Endothelial cell of umbilical vein (primary cell): ENCODE results near the gene STK40. TPM values are rescaled to one million over a fixed set of nuclear protein-coding genes. Genes with fewer than 3 reads are reported as not detected.

Experiments used
- BruUV-seq: library from RNA; stranded (reverse); fragments of 400-500 nt; replicated peaks from 2 replicates; lab custom pipeline; 2021; lab: Mats Ljungman, UMichigan
- CTCF ChIA-PET: fragments of 300-600, 350-600 bp; sonication (Branson Sonifier 250); formaldehyde crosslinking; loops from one replicate; lab custom pipeline; 2021; ENCODE audit warnings: antibody characterized with exemption, inconsistent platforms; lab: Charles Lee
- POLR2A ChIA-PET: fragments of 300-600, 350-600 bp; sonication (Branson Sonifier 250); formaldehyde crosslinking; loops from one replicate; lab custom pipeline; 2021; ENCODE audit warnings: antibody characterized with exemption, inconsistent platforms; lab: Charles Lee
- DNase-seq: peaks from one replicate; pipeline ENCODE4 v3.0.0-alpha.2; 2011; ENCODE audit warnings: low read depth, low spot score
- FAIRE-seq: peaks from 2 replicates; lab custom pipeline; 2011; peaks lifted over from hg19 to GRCh38; lab: Jason Lieb, UNC
- H2AFZ ChIP-seq: 2 replicates; pipeline ENCODE4 v1.6.0; 2012; ENCODE audit warnings: low read depth, low read length, control low read depth, inconsistent platforms
- H3K27ac ChIP-seq: 2 replicates; pipeline ENCODE4 v1.5.1; 2011; ENCODE audit warnings: low read depth, mild to moderate bottlenecking, control low read depth, low read length, moderate library complexity; ENCODE audit not compliant: insufficient read depth
- H3K27me3 ChIP-seq, 2 experiments: 2 replicates each; pipeline versions ENCODE4 v1.6.0 to v1.6.1; 2011; ENCODE audit warnings: low read length in 2 of 2, mixed read lengths in 1 of 2; ENCODE audit not compliant: control insufficient read depth in 2 of 2, insufficient read depth in 2 of 2
- H3K36me3 ChIP-seq, 2 experiments: 2 replicates in 1 of 2; 3 replicates in 1 of 2; pipeline ENCODE4 v1.5.1; 2011; ENCODE audit warnings: low read length in 2 of 2, mild to moderate bottlenecking in 1 of 2, moderate library complexity in 1 of 2; ENCODE audit not compliant: control insufficient read depth in 2 of 2, insufficient read depth in 2 of 2; ENCODE audit errors: extremely low read depth in 1 of 2
- H3K4me1 ChIP-seq: 3 replicates; pipeline ENCODE4 v1.5.1; 2011; ENCODE audit warnings: mild to moderate bottlenecking, low read length; ENCODE audit not compliant: control insufficient read depth, insufficient read depth; ENCODE audit errors: extremely low read depth
- H3K4me2 ChIP-seq: 2 replicates; pipeline ENCODE4 v1.6.1; 2011; ENCODE audit warnings: low read length, control low read depth, mixed read lengths; ENCODE audit not compliant: insufficient read depth
- H3K4me3 ChIP-seq, 3 experiments: fragments of 200-600 bp in 1 of 3; sonication (generic), shearing (Covaris generic) in 1 of 3; replicated peaks in 1 of 3; 2 replicates each; pipeline ENCODE4 v1.5.1; 2011 to 2016; ENCODE audit warnings: control low read depth in 3 of 3, low read length in 3 of 3, mild to moderate bottlenecking in 2 of 3, inconsistent platforms in 1 of 3, low read depth in 1 of 3, moderate library complexity in 1 of 3; ENCODE audit not compliant: insufficient read depth in 1 of 3
- H3K79me2 ChIP-seq: 2 replicates; pipeline ENCODE4 v1.6.0; 2012; ENCODE audit warnings: low read length, inconsistent platforms; ENCODE audit not compliant: control insufficient read depth, insufficient read depth
- H3K9ac ChIP-seq: replicated peaks from 2 replicates; pipeline ENCODE3; 2011; ENCODE audit warnings: low read length, control low read depth; ENCODE audit not compliant: insufficient read depth; ENCODE audit errors: extremely low read depth
- H3K9me1 ChIP-seq: replicated peaks from 3 replicates; pipeline ENCODE4 v1.6.0; 2011; ENCODE audit warnings: mild to moderate bottlenecking, low read length; ENCODE audit not compliant: control insufficient read depth, insufficient read depth; ENCODE audit errors: extremely low read depth
- H3K9me3 ChIP-seq: replicated peaks from 2 replicates; pipeline ENCODE4 v1.5.1; 2012; ENCODE audit warnings: low read length, inconsistent platforms; ENCODE audit not compliant: control insufficient read depth, insufficient read depth
- H4K20me1 ChIP-seq: replicated peaks from 2 replicates; pipeline ENCODE3; 2011; ENCODE audit warnings: mild to moderate bottlenecking, low read length; ENCODE audit not compliant: control insufficient read depth, insufficient read depth; ENCODE audit errors: extremely low read depth
- EZH2 ChIP-seq: IDR thresholded peaks from 2 replicates; pipeline ENCODE4 v1.6.1; 2012; ENCODE audit warnings: borderline replicate concordance, low read depth, mild to moderate bottlenecking, moderate library complexity, low read length, inconsistent platforms; ENCODE audit not compliant: severe bottlenecking
- JUN ChIP-seq: IDR thresholded peaks from 2 replicates; pipeline ENCODE4 v1.6.1; 2011; ENCODE audit warnings: borderline replicate concordance, low read depth; ENCODE audit not compliant: insufficient read length, insufficient read depth
- POLR2AphosphoS5 ChIP-seq: IDR thresholded peaks from 2 replicates; pipeline ENCODE4 v1.6.1; 2012; ENCODE audit warnings: low read depth, mild to moderate bottlenecking, control low read depth, low read length, moderate library complexity; ENCODE audit not compliant: insufficient read depth
- dilution Hi-C: fragments of 300-500 bp; cut with MboI; formaldehyde crosslinking; loops from one replicate; pipeline ENCODE4 v1.15.0; 2019; ENCODE audit warnings: low sequenced_read_pairs; ENCODE audit not compliant: extremely low pct_ligation_motif_present
- intact Hi-C: fragments of 100-400 bp; cut with micrococcal nuclease; formaldehyde crosslinking; loops from one replicate; pipeline ENCODE4 v1.10.0; 2022
- polyA plus RNA-seq, 4 experiments: library from polyadenylated mRNA; depleted of rRNA in 3 of 4; stranded (reverse) in 3 of 4; unstranded in 1 of 4; fragments of >200 nt; gene quantifications; 2 replicates each; pipeline versions ENCODE4 v1.2.1 to v1.2.3, GENCODE V29; 2011 to 2012; ENCODE audit warnings: missing spikeins in 1 of 4
- total RNA-seq: library from RNA; stranded (reverse); gene quantifications from 2 replicates; pipeline ENCODE4 v1.2.3, GENCODE V29; 2021

STK40 gene
- total and polyA plus RNA-seq, 2 donors (not counting 3 experiments of a cell fraction or from before 2014, with no cell fraction given) = 20.8 to 36.8 TPM

DNA sequence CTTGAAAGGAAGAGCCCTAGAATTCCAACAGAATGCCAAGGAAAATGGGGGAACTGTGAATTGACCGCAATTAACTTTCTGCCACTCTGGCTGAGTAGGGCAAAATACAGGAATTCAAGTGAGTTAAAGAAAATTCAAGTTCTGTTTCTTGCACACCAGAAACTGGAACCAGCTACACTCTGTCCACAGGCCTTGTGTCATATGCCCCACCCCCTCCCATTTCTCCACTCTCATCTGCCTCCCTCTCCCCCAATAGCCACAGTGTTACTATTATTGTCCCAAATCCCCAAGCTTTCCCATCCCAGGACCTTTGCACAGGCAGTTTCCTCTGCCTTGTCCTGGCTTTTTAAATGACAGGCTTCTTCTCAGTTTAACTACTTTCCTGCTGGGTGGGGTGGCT lies 4.3 kb upstream of the STK40 start:
- CTCF ChIA-PET = interaction anchor here (4.7 kb wide), 1 partner anchor 47 kb away, joined by 55 read pairs; no protein-coding TSS in a partner anchor
- POLR2A ChIA-PET = no interaction called here

DNA sequence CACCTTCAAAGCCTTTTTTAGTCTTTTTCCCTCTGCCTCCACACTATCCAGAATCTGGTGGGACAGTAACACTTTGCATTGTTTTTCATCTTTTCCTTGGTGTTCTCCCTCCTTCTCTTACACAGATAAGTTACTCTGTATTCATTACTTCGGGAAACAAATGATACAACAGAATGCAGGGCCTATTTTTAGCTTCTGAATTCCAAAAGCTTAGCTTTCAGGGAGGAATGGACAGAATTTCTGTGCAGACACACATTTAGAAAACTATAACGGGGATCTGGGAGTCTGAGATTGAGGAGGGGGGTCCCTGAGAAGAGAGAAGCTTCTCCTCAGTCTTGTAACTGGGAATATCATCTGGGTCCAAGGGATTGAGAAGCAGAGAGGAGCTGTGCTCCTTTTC lies 3.5 kb upstream of the STK40 start:
- POLR2A ChIA-PET = no interaction called here
- DNase-seq (no peak), FAIRE-seq (no peak)
- no TSS peak for BruUV-seq
- no peak overlapping the region for H3K27ac ChIP-seq
- intact Hi-C loops = loop anchor here (5.0 kb wide), 1 partner anchor 1088 kb away; no protein-coding TSS in a partner anchor
- CTCF ChIA-PET = interaction anchor here (1.0 to 4.7 kb wide), 3 partner anchors 11 to 89 kb away, joined by 4 to 55 read pairs (median 4); no protein-coding TSS in a partner anchor
- H3K9me1 ChIP-seq = no peaks in the 10 kb centered on the region
- H3K4me3 ChIP-seq = no peak overlapping the region
- H3K4me1 ChIP-seq = peaks cover 22% of the 10 kb centered on the region
- H3K27me3 ChIP-seq = no peaks in the 10 kb centered on the region
- no peaks in the 10 kb centered on the region for H3K9me3 ChIP-seq
- dilution Hi-C loops = no loop called here
- no peak overlapping the region for H3K9ac ChIP-seq
- no peak for TF ChIP-seq JUN
- no peak for TF ChIP-seq EZH2
- no peak for TF ChIP-seq POLR2AphosphoS5
- no peaks in the 10 kb centered on the region for H4K20me1 ChIP-seq
- H3K36me3 ChIP-seq = peaks cover 0 to 16% of the 10 kb centered on the region in 2 experiments
- H3K4me2 ChIP-seq = no peak overlapping the region
- no peak overlapping the region for H2AFZ ChIP-seq
- H3K79me2 ChIP-seq = peaks cover 12% of the 10 kb centered on the region

More for the DNA sequence above, 4.3 kb upstream of the STK40 start:
- H3K27ac ChIP-seq = no peak overlapping the region
- H3K9me1 ChIP-seq = no peaks in the 10 kb centered on the region
- no peaks in the 10 kb centered on the region for H4K20me1 ChIP-seq
- peaks cover 15% of the 10 kb centered on the region for H3K4me1 ChIP-seq
- H3K36me3 ChIP-seq = peaks cover 0 to 16% of the 10 kb centered on the region in 2 experiments
- dilution Hi-C loops = no loop called here
- no TSS peak for BruUV-seq
- intact Hi-C loops = loop anchor here (5.0 kb wide), 1 partner anchor 1087 kb away; no protein-coding TSS in a partner anchor
- TF ChIP-seq POLR2AphosphoS5 = no peak
- H3K4me3 ChIP-seq = no peak overlapping the region
- no peaks in the 10 kb centered on the region for H3K9me3 ChIP-seq
- no peak for FAIRE-seq
- DNase-seq = no peak
- H3K79me2 ChIP-seq = peaks cover 5% of the 10 kb centered on the region
- no peak overlapping the region for H3K4me2 ChIP-seq
- no peak overlapping the region for H3K9ac ChIP-seq
- no peak overlapping the region for H2AFZ ChIP-seq
- no peaks in the 10 kb centered on the region for H3K27me3 ChIP-seq
